ENCODE measurements around the gene NINJ2. TPM values are rescaled to one million over a fixed set of nuclear protein-coding genes. Genes with fewer than 3 reads are reported as not detected.

NINJ2 gene
- total RNA-seq, 2 experiments from 2014 or later = 13.1 to 13.5 TPM

DNA sequence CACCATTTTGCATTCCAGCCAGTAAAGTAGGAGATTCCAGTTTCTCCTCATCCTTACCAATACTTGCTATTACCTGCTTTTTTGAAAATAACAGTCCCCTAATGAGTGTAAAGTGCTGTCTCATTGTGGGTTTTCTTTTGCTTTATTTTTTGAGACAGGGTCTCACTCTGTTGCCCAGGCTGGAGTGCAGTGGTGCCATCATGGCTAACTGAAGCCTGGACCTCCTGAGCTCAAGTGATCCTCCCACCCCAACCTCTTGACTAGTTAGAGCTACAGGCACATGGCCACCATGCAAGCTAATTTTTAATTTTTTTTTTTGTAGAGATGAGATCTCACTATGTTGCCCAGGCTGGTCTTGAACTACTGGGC is 60.6 kb downstream of the NINJ2 start:
- Mint-ChIP-seq H3K27ac (no peak overlapping the region), H3K9me3 (no peaks in the 10 kb centered on the region), H3K27me3 (no peaks in the 10 kb centered on the region), H3K36me3 (ENCODE audit: low read depth) (no peaks in the 10 kb centered on the region), H3K4me3 (no peak overlapping the region), H3K4me1 (peaks cover 16% of the 10 kb centered on the region)
- DNase-seq = no peak
- ChIA-PET POLR2A (no interaction called here), CTCF (interaction anchor here (1.0 kb wide), 1 partner anchor 27 kb away, joined by 4 read pairs; no protein-coding TSS in a partner anchor)

DNA sequence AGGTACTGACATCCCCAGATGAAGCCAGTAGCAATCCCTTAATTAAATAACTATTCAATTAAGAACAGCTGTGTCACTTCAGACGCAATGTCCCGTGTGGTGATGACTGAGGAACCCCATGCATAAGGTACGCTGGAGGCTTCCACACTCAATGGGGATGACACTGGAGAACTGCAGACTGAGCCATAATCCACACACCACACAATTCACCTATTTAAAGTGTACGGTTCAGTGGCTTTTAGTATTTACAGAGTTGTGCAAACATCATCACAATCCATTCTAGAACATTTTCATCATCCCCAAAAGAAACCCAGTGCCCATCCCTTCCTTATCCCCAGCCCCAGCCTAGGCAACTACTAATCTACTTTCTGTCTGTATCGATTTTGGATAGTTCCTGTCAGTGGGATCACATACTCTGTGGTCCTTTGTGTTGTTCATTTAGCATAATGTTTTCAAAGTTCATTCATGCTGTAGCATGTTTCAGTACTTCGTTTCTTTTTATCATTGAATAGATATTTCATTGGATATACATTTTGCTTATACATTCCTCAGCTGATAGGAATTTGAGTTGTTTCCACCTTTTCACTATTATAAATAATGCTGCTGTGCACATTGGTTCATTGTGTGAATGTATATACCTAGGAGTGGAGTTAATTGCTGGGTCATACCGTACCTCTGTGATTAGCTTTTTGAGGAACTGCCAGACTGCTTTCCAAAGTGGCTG is 61.1 kb downstream of the NINJ2 start:
- peaks cover 10% of the 10 kb centered on the region for H3K4me1 Mint-ChIP-seq
- H3K36me3 Mint-ChIP-seq (ENCODE audit: low read depth) = no peaks in the 10 kb centered on the region
- H3K27ac Mint-ChIP-seq = no peak overlapping the region
- H3K9me3 Mint-ChIP-seq = no peaks in the 10 kb centered on the region
- no peaks in the 10 kb centered on the region for H3K27me3 Mint-ChIP-seq
- H3K4me3 Mint-ChIP-seq = no peak overlapping the region
- POLR2A ChIA-PET = no interaction called here
- no peak for DNase-seq
- CTCF ChIA-PET = interaction anchor here (1.0 kb wide), 1 partner anchor 26 kb away, joined by 4 read pairs; no protein-coding TSS in a partner anchor

DNA sequence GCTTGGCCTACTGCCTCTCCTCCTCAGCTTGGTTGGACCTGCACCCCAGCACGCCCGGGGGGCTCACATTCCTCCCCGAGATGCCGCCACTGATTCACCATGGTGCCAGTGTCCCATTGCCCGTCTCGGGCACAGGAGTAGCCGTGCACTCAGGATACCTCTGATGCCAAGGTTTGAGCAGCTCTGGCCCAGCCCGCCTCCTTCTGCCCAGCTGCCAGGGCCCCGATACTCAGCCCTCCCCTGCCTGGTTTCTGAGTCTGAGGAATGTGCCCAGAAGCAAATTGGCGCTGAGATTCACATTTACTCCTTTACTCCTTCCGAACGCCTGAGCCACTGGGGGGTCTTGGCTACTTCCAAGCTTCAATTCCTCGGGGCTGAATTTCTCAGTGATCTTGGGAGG is 63.5 kb downstream of the NINJ2 start:
- H3K4me3 Mint-ChIP-seq = no peak overlapping the region
- no peaks in the 10 kb centered on the region for H3K9me3 Mint-ChIP-seq
- H3K4me1 Mint-ChIP-seq = peaks cover 2% of the 10 kb centered on the region
- DNase-seq = no peak
- peaks cover 2% of the 10 kb centered on the region for H3K36me3 Mint-ChIP-seq (ENCODE audit: low read depth)
- POLR2A ChIA-PET = interaction anchor here (0.7 kb wide), 1 partner anchor 8 kb away, joined by 3 read pairs; no protein-coding TSS in a partner anchor
- H3K27me3 Mint-ChIP-seq = no peaks in the 10 kb centered on the region
- no peak overlapping the region for H3K27ac Mint-ChIP-seq
- CTCF ChIA-PET = interaction anchor here (0.8 to 1.3 kb wide), 4 partner anchors 15 to 215 kb away, joined by 3 to 4 read pairs (median 3); no protein-coding TSS in a partner anchor

DNA sequence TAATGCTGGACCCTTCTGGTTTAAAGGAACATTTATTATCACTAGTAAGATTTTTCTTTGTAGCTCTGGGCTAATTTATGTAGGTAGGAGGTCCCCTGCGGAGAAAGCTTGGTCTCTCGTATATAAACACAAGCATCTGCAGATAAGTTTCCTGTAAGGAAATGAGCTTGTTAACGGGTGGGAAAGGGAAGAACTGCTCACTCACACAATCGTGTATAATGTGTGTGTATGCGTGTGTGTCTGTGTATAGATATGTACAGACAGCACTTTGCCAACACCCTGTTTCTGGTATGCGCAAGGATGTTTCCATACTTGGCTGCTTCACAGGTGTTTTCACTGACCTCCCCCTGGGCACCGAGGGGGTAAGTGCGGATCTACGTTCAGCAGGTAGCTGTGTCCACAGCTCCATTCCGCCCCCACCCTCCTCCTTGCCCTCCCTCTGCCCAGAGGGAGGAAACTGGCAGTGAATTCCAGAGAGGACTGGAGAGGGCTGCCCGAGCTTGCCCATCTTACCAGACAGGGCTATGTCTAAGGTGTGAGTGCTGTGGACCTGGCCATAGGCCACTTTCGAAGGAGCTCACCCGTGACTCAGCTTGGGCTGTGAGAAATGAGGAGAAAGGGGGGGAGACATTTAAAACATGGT is 65.2 kb downstream of the NINJ2 start:
- ChIA-PET POLR2A (interaction anchor here (0.6 kb wide), 2 partner anchors 162 to 506 kb away, joined by 3 read pairs; no protein-coding TSS in a partner anchor), CTCF (interaction anchor here (0.8 kb wide), 1 partner anchor 12 kb away, joined by 3 read pairs; no protein-coding TSS in a partner anchor)
- Mint-ChIP-seq H3K36me3 (ENCODE audit: low read depth) (peaks cover 2% of the 10 kb centered on the region), H3K9me3 (no peaks in the 10 kb centered on the region), H3K4me1 (no peaks in the 10 kb centered on the region), H3K4me3 (no peak overlapping the region), H3K27me3 (peaks cover 5% of the 10 kb centered on the region), H3K27ac (no peak overlapping the region)
- no peak for DNase-seq

DNA sequence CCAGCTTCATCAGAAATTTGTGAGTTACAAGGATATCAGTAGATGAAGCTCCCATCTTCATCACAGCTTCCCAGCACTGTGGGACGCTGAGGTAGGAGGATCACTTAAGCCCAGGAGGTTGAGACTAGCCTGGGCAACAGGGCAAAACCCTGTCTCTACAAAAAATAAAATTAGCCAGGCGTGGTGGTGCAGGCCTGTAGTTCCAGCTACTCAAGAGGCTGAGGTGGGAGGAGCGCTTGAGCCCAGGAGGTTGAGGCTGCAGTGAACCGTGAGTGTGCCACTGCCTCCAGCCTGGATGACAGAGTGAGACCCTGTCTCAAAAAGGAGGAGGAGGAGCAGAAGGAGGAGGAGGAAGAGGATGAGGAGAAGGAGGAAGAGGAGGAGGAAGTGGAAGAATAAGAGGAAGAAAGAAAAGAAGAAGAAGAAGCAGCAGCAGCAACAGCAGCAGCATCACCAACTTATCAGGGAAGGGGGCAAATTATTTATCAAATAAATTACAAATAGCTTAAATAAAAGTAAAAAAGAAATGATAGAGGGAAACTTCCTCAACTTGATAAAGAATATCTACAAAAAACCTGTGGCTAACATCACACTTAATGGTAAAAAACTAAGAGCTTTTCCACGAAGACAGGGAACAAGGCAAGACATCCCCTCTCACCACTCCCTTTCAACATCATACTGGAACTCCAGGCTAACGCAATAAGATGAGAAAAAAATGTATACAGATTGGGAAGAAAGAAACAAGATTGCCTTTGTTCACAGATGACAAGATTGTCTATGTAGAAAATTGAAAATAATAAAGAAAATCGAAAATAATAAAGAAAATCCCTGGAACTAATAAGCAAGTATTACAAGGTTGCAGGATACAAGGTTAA is 69.6 kb downstream of the NINJ2 start:
- H3K36me3 Mint-ChIP-seq (ENCODE audit: low read depth) = peaks cover 2% of the 10 kb centered on the region
- H3K27ac Mint-ChIP-seq = no peak overlapping the region
- no peaks in the 10 kb centered on the region for H3K9me3 Mint-ChIP-seq
- POLR2A ChIA-PET = no interaction called here
- H3K27me3 Mint-ChIP-seq = peaks cover 7% of the 10 kb centered on the region
- no peaks in the 10 kb centered on the region for H3K4me1 Mint-ChIP-seq
- CTCF ChIA-PET = no interaction called here
- no peak for DNase-seq
- H3K4me3 Mint-ChIP-seq = no peak overlapping the region

DNA sequence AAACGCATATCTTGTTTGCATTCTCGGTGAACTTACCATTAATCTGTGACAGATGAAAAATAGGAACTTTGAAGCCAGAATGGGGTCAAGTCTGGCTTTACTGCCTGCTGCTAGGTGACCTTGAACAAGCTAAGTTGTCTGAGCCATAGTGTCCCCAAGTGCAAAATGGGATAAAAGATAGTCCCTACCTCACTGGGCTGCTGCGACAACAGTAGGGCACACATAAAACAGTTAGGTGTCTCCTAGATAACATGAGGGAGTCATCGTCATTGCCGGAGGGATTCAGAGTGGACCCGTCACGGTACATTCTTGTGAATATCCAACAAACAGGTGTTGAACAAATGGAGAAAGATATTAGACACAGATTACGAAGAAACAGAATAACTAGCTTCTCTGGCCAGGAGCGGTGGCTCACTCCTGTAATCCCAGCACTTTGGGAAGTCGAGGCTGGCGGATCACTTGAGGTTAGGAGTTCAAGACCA is 71.2 kb downstream of the NINJ2 start:
- POLR2A ChIA-PET = no interaction called here
- Mint-ChIP-seq H3K27me3 (peaks cover 7% of the 10 kb centered on the region), H3K4me3 (no peak overlapping the region), H3K27ac (no peak overlapping the region), H3K4me1 (no peaks in the 10 kb centered on the region), H3K9me3 (no peaks in the 10 kb centered on the region), H3K36me3 (ENCODE audit: low read depth) (peaks cover 2% of the 10 kb centered on the region)
- CTCF ChIA-PET = interaction anchor here (0.7 kb wide), 1 partner anchor 16 kb away, joined by 3 read pairs; no protein-coding TSS in a partner anchor
- DNase-seq = no peak

DNA sequence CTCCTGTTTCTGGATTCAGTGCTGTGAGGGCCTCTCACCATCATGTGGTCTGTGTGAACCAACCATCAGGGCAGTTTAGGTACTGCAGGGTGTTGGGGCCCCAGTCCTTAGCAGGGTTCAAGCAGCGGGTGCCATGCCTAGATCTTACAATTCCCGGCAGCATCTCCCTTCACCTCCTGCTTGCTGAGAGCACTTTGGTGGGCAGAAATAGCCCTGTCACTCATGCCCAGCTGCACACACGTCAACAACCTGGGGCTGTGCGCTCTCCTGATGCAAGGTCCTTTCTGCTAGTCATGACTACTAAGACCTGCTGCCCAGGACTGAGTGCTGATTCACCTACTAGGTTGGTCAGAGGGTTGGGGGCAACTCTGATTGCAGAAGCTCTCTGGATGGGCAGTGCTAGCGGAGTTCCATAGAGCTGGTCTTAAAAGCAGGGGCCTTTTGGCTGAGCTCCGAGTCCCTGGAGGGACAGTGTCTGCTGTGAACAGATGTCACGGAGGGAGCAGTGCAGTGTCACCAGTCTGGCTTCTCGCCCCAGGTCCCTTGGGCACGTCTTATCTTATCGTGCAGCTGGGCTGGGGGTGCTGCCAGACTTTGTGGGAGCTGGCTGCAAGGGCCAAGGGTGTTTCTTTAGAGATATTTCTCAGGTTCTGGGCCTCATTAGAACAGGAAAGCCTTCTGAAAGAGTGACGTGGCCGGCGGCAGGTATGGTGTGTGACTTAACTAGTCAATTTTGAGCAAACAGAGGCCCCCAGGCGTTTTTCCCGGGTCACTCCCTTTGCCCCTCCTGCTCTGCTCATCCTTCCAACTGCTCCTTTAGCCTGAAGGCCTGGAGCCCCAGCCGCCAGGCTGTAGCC is 71.8 kb downstream of the NINJ2 start:
- CTCF ChIA-PET = interaction anchor here (0.7 kb wide), 1 partner anchor 15 kb away, joined by 3 read pairs; no protein-coding TSS in a partner anchor
- H3K36me3 Mint-ChIP-seq (ENCODE audit: low read depth) = peaks cover 2% of the 10 kb centered on the region
- no peak overlapping the region for H3K27ac Mint-ChIP-seq
- no peaks in the 10 kb centered on the region for H3K4me1 Mint-ChIP-seq
- peaks cover 7% of the 10 kb centered on the region for H3K27me3 Mint-ChIP-seq
- DNase-seq = no peak
- H3K9me3 Mint-ChIP-seq = no peaks in the 10 kb centered on the region
- no peak overlapping the region for H3K4me3 Mint-ChIP-seq
- POLR2A ChIA-PET = no interaction called here

DNA sequence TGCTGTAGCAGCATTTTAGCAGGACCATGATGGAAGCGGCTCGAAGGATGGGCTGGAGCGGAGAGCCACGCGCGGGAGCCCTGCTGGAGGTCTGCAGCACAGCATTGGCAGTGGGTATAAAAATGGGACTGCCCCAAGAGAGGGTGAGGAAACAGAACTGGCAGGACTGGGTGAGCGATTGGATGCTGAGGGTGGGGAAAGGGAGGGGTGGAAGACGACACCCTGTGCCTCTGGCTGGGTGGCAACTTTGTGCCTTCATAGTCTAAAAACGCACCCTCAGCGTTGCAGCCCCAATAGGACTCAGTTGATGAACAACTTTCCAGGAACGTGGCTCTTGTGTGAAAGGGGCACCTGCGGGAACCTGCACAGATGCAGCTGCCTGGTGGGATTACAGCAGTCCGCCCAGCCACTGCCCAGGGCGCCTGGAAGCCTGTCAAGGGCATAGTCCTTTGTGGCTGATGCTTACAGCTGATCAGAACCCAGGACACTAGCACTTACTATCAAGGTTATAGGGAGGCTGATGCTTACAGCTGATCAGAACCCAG is 73.0 kb downstream of the NINJ2 start:
- H3K4me3 Mint-ChIP-seq = no peak overlapping the region
- no peaks in the 10 kb centered on the region for H3K36me3 Mint-ChIP-seq (ENCODE audit: low read depth)
- CTCF ChIA-PET = no interaction called here
- POLR2A ChIA-PET = no interaction called here
- H3K27me3 Mint-ChIP-seq = peaks cover 7% of the 10 kb centered on the region
- DNase-seq = no peak
- H3K9me3 Mint-ChIP-seq = no peaks in the 10 kb centered on the region
- no peaks in the 10 kb centered on the region for H3K4me1 Mint-ChIP-seq
- H3K27ac Mint-ChIP-seq = no peak overlapping the region

DNA sequence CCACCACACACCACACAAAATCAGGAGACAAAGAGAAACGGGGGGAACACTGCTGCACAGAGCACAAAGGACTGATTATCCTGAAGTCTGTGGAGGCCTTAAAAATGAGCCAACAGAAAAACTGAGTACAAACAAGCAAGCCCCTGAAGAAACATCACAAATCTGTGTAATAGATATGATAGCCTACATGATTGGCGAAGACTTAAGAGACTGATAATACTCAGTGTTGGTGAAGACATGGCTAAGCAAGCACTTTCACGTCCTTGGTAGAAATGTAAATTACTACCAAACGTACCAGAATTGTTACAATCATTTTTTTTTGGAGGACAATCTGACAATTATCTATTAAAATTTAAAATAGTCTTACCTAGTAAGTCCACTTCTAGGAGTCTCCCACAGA is 74.6 kb downstream of the NINJ2 start:
- Mint-ChIP-seq H3K9me3 (no peaks in the 10 kb centered on the region), H3K27ac (no peak overlapping the region), H3K4me1 (no peaks in the 10 kb centered on the region), H3K27me3 (peaks cover 5% of the 10 kb centered on the region), H3K4me3 (no peak overlapping the region), H3K36me3 (ENCODE audit: low read depth) (no peaks in the 10 kb centered on the region)
- ChIA-PET CTCF (interaction anchor here (1.1 to 1.3 kb wide), 2 partner anchors 13 to 162 kb away, joined by 4 to 7 read pairs; no protein-coding TSS in a partner anchor), POLR2A (no interaction called here)
- no peak for DNase-seq

DNA sequence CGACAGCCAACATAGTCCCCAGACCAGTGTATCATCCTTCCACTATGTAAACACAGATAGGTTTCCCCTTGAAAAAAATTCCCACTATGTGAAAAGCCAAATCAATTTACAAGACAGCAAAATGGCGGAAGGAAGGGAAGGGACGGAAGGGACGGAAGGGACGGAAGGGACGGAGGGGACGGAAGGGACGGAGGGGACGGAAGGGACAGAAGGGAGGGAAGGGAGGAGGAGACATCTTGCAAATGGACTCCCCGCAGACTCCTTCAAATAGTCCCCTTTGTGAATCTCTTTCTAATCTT is 75.3 kb downstream of the NINJ2 start:
- no peaks in the 10 kb centered on the region for H3K9me3 Mint-ChIP-seq
- H3K36me3 Mint-ChIP-seq (ENCODE audit: low read depth) = no peaks in the 10 kb centered on the region
- no peaks in the 10 kb centered on the region for H3K4me1 Mint-ChIP-seq
- peaks cover 2% of the 10 kb centered on the region for H3K27me3 Mint-ChIP-seq
- no peak for DNase-seq
- ChIA-PET POLR2A (no interaction called here), CTCF (interaction anchor here (0.5 to 1.6 kb wide), 2 partner anchors 12 to 226 kb away, joined by 3 to 5 read pairs; no protein-coding TSS in a partner anchor)
- no peak overlapping the region for H3K4me3 Mint-ChIP-seq
- H3K27ac Mint-ChIP-seq = no peak overlapping the region

DNA sequence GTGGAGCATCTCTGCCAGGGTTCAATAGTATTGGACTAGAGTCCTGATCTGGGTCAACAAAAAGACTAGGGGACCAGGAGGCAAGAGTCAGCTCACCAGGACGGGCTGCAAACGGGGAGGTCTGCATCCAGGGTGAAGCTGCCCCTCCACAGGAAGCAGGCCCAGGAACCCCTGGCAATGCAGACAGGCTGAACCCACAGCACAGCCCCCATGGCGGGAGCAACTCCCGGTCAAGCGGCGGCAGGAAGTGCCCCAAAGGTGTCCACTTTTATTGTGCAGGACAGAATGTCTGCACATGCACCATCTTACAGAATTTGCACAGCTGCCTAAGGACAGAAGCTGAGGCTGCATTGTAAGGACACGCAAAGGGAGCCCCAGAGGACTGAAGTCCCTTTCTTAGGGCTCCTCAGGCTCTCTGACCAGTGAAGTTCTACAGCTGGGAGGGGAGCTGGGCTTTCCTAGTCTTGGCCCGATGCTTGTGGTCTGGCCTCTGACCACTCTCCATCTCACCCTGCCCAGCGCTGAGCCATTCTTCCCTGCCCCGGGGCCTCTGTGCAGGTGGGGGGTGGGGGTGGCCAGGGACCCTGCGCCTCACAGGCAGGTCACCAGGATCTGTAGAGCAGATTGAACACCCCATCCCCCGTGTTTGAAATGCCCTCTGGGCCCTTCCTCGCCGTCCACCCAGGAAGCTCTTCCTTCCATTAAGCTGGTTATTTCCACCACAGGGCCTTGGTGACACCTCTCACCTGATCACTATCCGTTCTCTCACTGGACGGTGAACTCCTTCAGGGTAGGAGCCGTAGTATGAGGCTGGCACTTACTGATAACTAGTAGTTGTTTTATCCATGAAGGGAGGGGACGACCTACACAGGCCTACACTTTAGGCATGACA is 75.9 kb downstream of the NINJ2 start:
- no peaks in the 10 kb centered on the region for H3K4me1 Mint-ChIP-seq
- H3K27ac Mint-ChIP-seq = no peak overlapping the region
- ChIA-PET POLR2A (interaction anchor here (1.2 kb wide), 1 partner anchor 362 kb away, joined by 3 read pairs; the partner anchor contains the start of gene RAD52), CTCF (interaction anchor here (0.5 to 1.6 kb wide), 2 partner anchors 11 to 227 kb away, joined by 3 to 5 read pairs; no protein-coding TSS in a partner anchor)
- DNase-seq = no peak
- no peak overlapping the region for H3K4me3 Mint-ChIP-seq
- H3K27me3 Mint-ChIP-seq = peaks cover 2% of the 10 kb centered on the region
- H3K9me3 Mint-ChIP-seq = no peaks in the 10 kb centered on the region
- no peaks in the 10 kb centered on the region for H3K36me3 Mint-ChIP-seq (ENCODE audit: low read depth)

All from activated CD4-positive, alpha-beta memory T cell treated with anti-CD3 and anti-CD28 coated beads, Interleukin-2, amount 10 ng/mL, durations not matched to agents 7 days and 5 days (primary cell).